Activated naive CD8-positive, alpha-beta T cell treated with anti-CD3 and anti-CD28 coated beads, Interleukin-2, amount 50 U/mL, for 16 hours (primary cell): Measurements from ENCODE around the gene FAM76A.
"Not testable (repeated sequence)": the region's sequence is repeated elsewhere in the genome, so short reads cannot be mapped to it uniquely, and the experiment has no call there.

Source experiments
- DNase-seq: peaks from one replicate; pipeline ENCODE4 v3.0.0-alpha.2; 2020; ENCODE audit warnings: low read depth, low spot score

FAM76A gene

GRCh38 chr1:27778056-27778455 is 52.3 kb downstream of the FAM76A start:
- DNase-seq = no peak

GRCh38 chr1:27779122-27779521 is 53.4 kb downstream of the FAM76A start:
- no peak for DNase-seq

GRCh38 chr1:27782950-27783349 is 57.2 kb downstream of the FAM76A start:
- no peak for DNase-seq

- no peak for DNase-seq
Measured at GRCh38 chr1:27784700-27785099, 58.9 kb downstream of the FAM76A start.

GRCh38 chr1:27785781-27786455 is 60.2 kb downstream of the FAM76A start:
- DNase-seq = no peak

- DNase-seq = no peak
Measured at GRCh38 chr1:27787895-27788294, 62.1 kb downstream of the FAM76A start.

GRCh38 chr1:27789540-27790041 is 63.8 kb downstream of the FAM76A start:
- no peak for DNase-seq

GRCh38 chr1:27790270-27790669 is 64.5 kb downstream of the FAM76A start:
- not testable (repeated sequence) for DNase-seq

- no peak for DNase-seq
Measured at GRCh38 chr1:27795601-27796000, 69.8 kb downstream of the FAM76A start.

GRCh38 chr1:27804791-27805190 is 79.0 kb downstream of the FAM76A start:
- no peak for DNase-seq

- no peak for DNase-seq
Measured at GRCh38 chr1:27806758-27807157, 81.0 kb downstream of the FAM76A start.

GRCh38 chr1:27807385-27807784 is 81.6 kb downstream of the FAM76A start:
- no peak for DNase-seq

- DNase-seq = not testable (repeated sequence)
Measured at GRCh38 chr1:27808131-27808530, 82.4 kb downstream of the FAM76A start.

GRCh38 chr1:27809883-27810282 is 84.1 kb downstream of the FAM76A start:
- DNase-seq = no peak

- no peak for DNase-seq
Measured at GRCh38 chr1:27811741-27812500, 86.2 kb downstream of the FAM76A start.
